ENCODE data around the gene PHF19. TPM values are rescaled to one million over a fixed set of nuclear protein-coding genes. Genes with fewer than 3 reads are reported as not detected.

PHF19 gene
- polyA plus RNA-seq, 2 of the 4 experiments (the other 2 are of a cell fraction): 50.7 to 102 TPM

GRCh38 chr9:120842685-120843485, 34.1 kb downstream of the PHF19 start, which contains the start of gene PSMD5:
PSMD5 (minus strand) TSS chr9:120842922; CDS start chr9:120842909, 13 bp downstream.
- Histone ChIP-seq H3K27ac (peak within 1 kb of the TSS; percentile 92 to 94), H3K9me3 (no peaks in the 10 kb centered on the region), H3K4me2 (peak within 1 kb of the TSS; percentile 88), H3K4me3 (peak within 1 kb of the TSS; percentile 74), H3K4me1 (peaks cover 12% of the 10 kb centered on the region; the same call in 1 of the 3 replicates)
- peak; percentile 99 to 100 for ATAC-seq
- no peak for FAIRE-seq
- WGBS (ENCODE audit: missing lambda C conversion rate): 1% methylated on average over 15 of the region's 62 CpGs
- ChIA-PET POLR2A (interaction anchor here (0.6 kb wide), 1 partner anchor 50 kb away, joined by 3 read pairs; the partner anchor contains the start of gene FBXW2), CTCF (interaction anchor here (1.2 kb wide), 1 partner anchor 87 kb away, joined by 3 read pairs; no protein-coding TSS in a partner anchor)
- peak; percentile 99 for DNase-seq (ENCODE audit: low read depth in 1 of 2, low spot score in 1 of 2)
- TF ChIP-seq RNF2 (IDR thresholded peaks at IDR 0.05; ENCODE audit: borderline replicate concordance, low read depth) (no peak), SREBF2 (IDR thresholded peaks at IDR 0.05) (no peak), EP300 (IDR thresholded peaks at IDR 0.05) (no peak), ZC3H11A (IDR thresholded peaks at IDR 0.05) (no peak), CBX8 (IDR thresholded peaks at IDR 0.05) (no peak), KDM5A (IDR thresholded peaks at IDR 0.05) (peak; percentile 83), HMGXB4 (CRISPR knock-in tag; IDR thresholded peaks at IDR 0.05; ENCODE audit: borderline replicate concordance) (no peak), CHD2 (IDR thresholded peaks at IDR 0.05; ENCODE audit: low read length, partially characterized antibody) (peak; percentile 99), E2F6 (IDR thresholded peaks at IDR 0.05; ENCODE audit: borderline replicate concordance, low read depth) (peak; percentile 89), TP53 (CRISPR knock-in tag; IDR thresholded peaks at IDR 0.05) (0 out of 2 replicates have a peak, but pooled peaks have one; percentile 56), RFX5 (IDR thresholded peaks at IDR 0.05) (peak; percentile 86), MAX (IDR thresholded peaks at IDR 0.05) (peak; percentile 79), ZFP36 (IDR thresholded peaks at IDR 0.05; ENCODE audit: borderline replicate concordance, partially characterized antibody) (no peak), NFE2L2 (conservative IDR thresholded peaks at IDR 0.05; ENCODE audit: low read length) (no peak), REST (IDR thresholded peaks at IDR 0.05) (peak; percentile 99), FOSL2 (IDR thresholded peaks at IDR 0.05) (no peak), FOSL2 (CRISPR knock-in tag; IDR thresholded peaks at IDR 0.05) (no peak), JUN (IDR thresholded peaks at IDR 0.05) (peak; percentile 80 to 91), EHMT2 (IDR thresholded peaks at IDR 0.05; ENCODE audit: low read depth) (no peak), RAD21 (conservative IDR thresholded peaks at IDR 0.05 in 1 of 2, IDR thresholded peaks at IDR 0.05 in 1 of 2) (no peak; a peak in 1 of 5 replicates), CTCF (IDR thresholded peaks at IDR 0.05) (no peak), PBX3 (IDR thresholded peaks at IDR 0.05) (no peak), HOXB5 (CRISPR knock-in tag; IDR thresholded peaks at IDR 0.05) (0 out of 2 replicates have a peak, but pooled peaks have one; percentile 11), HOXB13 (CRISPR knock-in tag; IDR thresholded peaks at IDR 0.05; ENCODE audit: low read depth) (no peak), EHF (CRISPR knock-in tag; IDR thresholded peaks at IDR 0.05) (no peak), HOXA7 (CRISPR knock-in tag; IDR thresholded peaks at IDR 0.05) (no peak), CHD4 (IDR thresholded peaks at IDR 0.05; ENCODE audit: borderline replicate concordance) (no peak), GATA3 (IDR thresholded peaks at IDR 0.05; ENCODE audit: borderline replicate concordance) (peak; percentile 86), POLR2A (IDR thresholded peaks at IDR 0.05; ENCODE audit: low read length) (peak; percentile 94), CEBPB (IDR thresholded peaks at IDR 0.05) (0 out of 4 replicates have a peak, but pooled peaks of 1 of the 2 experiments have one; percentile 18), HES2 (IDR thresholded peaks at IDR 0.05) (no peak)
